ENCODE results near the gene IL36RN.

IL36RN gene

GRCh38 chr2:113103277-113103676 is 44.3 kb downstream of the IL36RN start:
- no peak for DNase-seq

- peak; percentile 26 for DNase-seq
Observed at GRCh38 chr2:113104054-113104611, 45.1 kb downstream of the IL36RN start.

DNA sequence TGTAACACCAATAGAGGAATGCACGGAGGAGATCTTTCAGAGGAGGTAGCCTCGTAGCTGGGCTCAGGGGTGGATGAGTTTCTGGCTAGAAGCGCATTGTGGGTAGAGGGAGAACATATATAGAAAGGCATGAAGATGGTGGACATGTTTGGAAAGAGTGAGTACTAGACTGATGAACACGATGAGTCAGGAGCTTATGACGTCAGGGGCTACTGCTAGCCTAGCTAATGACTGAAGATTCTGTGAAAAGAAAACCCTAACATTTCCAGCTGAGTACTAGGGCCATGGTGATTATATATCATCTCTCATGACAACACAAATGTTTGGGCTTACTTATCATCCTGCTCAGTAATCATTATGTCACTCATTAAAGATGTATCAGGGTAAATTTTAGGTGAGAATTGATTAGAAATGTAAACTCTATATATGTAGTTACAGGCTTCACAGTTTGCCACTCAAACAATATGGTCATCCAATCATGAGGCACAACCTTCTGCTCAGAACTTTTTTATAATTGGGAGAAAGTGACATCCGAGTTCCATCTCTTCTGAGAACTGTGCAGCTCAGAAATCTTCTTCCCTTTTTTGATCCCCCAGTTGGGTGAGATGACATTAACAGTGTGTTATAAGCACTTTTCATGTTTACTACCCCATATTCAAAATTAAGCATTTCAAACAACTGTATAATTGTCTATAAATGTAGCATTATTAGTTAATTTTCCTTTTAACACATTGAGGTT is 46.2 kb downstream of the IL36RN start:
- DNase-seq: peak; percentile 40

GRCh38 chr2:113111121-113111520 is 52.1 kb downstream of the IL36RN start:
- DNase-seq: no peak

DNA sequence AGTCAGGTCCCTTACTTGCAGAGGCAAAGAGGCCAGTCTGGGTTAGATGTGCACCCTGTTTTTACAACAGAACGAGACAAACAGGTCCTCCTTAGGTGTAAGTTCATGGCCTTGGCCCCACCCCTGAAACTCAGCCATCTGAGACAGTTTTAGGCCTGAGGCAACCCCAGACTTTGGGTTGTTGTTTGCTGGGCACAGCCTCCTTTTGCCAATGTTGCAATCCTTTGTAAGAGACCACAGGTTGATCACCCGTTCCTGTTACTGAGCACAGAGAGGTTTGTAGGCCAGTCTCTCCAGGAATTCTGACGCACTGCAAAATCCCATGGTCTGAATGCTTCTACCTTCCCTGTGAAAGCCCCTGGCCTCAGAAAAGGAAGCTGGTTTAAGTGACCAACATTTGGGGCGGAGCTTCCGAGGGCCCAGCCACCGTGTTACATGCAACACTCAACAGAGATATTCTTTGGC is 52.9 kb downstream of the IL36RN start:
- no peak for DNase-seq

DNA sequence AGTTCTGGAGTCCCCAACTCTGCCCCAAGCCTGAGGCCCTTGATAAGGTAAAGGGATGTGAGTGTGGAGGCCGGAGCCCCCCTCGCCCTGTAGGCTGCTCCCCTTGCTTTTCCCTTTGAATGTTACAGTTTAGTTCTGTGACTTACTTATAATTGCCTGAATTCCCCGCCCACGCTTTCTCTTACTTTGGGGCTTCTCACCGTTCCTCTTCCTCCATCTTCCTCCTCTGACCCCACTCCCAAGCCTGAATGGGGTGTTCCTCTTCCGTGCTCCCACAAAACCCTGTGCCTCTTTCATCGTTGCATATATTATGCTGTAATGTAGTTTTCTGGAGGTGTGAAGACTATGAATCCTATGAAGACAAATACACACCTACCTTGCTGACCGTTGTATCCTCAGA is 53.4 kb downstream of the IL36RN start:
- no peak for DNase-seq

DNA sequence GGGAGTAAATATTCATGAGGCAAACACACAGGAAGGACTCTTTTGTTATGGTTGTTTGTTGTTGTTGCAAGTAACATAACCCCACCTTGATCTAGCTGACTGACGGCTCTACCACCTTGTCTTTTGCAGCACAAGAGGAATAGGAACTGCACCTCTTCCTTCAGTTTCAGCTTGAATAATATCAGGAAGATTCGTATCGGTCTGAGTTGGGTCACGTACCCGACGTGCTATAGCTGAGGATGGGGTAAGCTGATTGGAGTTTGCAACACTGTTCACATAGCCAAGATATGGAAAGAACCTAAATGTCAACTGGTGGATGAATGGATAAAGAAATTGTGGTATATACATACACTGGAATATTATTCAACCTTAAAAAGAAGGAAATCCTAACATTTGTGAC is 53.9 kb downstream of the IL36RN start:
- no peak for DNase-seq

DNA sequence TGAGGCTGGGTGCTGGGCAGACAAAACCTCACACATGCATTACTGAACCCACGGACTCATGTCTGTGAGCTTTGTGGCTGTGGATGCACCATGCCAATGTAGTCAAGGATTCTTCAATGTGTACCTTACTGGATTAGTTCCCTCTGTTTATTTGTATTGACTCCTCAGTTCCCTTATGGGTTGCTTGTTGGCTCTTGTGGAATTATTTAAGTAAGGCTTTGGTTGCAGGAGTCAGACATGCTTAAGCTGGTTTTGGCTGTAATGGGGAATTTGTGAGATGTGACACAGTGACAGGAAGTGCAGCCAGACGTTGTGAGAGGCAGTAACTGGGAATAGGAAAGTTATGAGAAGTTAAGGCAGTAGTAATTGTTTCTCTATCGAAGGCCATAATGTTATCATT is 54.8 kb downstream of the IL36RN start:
- no peak for DNase-seq

Data from fibroblast of skin of scalp (primary cell).